Activated CD8-positive, alpha-beta memory T cell treated with anti-CD3 and anti-CD28 coated beads, Interleukin-2, amount 50 U/mL, for 1 hour (primary cell): ENCODE data around the gene PRAC2.

ENCODE experiments used
- DNase-seq: peaks from one replicate; pipeline ENCODE4 v3.0.0-alpha.2; 2020; ENCODE audit errors: extremely low read depth

Gene PRAC2

DNA sequence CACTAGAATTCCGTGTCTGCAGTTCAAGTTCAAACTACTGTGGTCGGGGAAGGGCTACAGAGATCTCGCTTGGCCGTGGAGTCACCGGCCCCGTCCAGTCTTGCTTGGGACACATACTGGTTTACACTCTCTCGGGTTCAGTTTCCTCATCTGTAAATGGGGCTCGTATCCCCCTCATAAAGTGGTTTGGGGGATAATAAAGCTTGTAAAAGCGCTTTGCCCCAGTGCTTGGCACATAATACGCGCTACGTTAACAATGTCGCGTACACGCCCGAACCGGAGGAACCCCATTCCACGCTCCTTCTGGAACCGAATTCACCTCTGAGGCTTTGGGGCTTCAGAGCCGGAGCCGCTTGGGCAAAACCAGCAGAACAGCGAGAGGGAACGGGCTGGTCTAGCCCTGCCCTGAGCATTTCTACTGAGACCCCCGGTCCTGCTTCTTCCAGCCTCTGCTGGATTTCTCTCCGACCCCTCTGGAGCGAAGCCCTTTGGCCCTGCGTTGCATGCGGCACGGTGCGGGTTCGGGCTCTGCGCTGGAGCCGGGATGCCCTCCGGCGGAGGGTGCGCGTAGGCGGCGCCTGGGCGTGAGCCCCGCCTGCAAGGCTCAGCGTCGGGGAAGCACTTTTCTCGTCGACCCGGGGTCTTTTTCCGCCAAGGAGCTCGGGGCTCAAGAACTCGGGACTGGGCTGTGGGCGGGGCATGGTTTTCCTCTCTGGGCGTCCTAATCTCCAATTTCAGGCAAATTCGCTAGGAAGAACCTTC is 31.7 kb downstream of the PRAC2 start:
- DNase-seq: no peak

DNA sequence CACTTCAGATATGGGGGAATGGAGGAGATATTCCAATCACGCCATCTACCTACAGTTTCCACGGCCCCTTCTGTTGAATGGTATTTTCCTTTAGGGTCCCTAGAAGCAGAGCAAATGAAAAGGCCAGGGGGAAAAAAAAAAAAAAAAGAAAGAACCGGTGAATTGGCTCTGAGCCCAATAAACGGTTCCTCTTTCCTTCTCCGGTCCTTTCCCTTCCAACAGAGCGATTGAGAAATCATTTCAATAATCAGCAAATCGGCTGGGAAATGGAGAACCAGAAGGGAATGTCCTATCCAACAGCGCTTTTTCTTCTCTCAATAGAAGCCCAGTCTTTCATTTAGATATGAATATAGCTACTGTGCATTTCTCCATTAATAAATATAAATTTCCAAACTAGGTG is 32.4 kb downstream of the PRAC2 start:
- no peak for DNase-seq

DNA sequence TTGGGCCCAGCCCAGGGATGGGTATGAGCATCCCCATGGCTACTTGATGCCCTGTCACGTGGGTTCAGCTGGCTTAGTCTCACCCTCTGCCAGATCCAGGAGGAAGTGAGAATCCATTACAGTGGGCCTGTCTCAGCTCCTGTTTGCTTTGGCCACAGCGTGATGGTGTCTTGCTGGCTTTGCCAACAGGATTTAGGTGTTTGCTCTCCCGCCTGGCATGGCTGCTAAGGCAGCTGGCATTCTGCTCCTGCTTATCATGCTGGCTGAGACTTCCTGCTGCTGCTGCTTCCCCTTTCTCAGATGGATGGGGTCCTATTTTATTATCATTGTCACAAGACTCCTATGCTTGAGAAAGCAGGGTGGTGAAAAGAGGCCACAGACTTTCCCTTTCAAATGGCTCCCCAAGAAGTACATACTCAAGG is 33.9 kb downstream of the PRAC2 start:
- no peak for DNase-seq

DNA sequence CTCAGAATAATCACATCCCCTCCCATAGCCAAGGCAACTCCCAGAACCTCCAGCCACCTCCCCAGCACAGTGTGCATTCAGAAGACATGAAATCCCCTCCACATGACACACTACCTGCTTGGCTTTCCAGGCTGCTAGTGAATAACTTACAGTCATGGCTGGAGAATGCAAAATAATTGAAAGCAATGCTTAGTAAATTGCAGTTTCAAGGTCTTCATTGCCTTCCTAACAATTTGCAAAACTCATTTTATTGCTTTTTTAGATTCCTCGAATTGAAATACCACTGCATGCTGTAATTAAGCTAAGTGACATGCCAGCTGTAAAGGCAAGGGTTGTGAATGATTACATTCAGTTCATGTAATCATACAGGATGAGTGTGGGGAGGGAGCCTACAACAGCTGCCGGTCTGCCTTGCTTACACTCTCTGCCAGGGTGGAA is 34.6 kb downstream of the PRAC2 start:
- no peak for DNase-seq

DNA sequence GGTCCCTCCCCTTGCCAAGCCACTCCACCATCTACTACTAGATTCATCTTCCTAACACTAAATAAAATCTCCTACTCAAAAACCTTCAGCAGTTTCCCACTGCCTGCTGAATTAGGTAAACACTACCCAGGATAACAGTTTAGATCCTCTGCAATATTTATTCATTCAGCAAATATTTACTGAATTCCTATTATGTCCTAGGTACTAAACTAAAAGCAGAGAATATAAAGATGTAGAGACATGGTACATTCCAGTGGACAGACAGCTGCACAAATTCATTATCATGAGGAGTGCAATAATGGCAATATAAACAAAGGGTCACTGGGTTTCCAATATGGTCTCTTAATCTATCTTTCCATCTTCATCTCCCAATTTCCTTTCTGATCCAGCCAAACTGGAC is 36.3 kb downstream of the PRAC2 start:
- no peak for DNase-seq

DNA sequence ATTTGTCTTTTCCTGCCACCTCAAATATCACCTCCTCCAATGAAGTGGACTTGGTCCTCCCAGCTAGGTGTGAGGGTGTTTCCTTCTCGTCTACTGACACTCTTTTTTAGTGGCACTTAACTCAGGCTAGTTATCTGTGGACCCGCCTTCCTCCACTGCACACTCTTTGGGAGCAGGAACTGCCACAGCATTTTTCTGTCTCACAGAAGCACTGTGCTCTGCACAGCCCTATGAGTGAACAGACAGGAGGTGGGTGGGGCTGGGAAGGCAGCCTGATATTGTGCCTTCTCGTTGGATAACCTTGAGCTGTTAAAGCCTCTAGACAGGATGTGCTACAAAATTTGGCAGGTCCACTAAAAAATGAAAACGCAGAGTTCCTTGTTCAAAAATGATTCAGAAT is 37.4 kb downstream of the PRAC2 start:
- no peak for DNase-seq

DNA sequence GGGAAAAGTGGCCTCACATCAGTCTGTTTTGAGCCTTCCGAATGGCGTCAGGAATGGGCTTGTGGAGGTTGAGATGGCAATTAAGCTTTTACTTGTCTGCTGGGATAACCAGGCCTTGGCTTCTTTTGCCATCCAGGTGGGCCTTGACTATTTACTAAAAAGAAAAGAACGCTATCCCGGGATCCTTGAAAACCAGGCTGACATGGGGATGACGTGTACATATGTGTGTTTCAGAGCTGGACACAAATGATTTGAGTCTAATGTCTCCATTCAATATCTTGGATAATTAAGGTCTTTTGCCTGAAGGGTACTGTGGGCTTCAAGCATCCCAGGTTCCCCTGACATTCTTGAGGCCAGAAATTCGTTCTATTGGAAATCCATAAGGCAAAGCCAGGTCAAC is 38.1 kb downstream of the PRAC2 start:
- no peak for DNase-seq

DNA sequence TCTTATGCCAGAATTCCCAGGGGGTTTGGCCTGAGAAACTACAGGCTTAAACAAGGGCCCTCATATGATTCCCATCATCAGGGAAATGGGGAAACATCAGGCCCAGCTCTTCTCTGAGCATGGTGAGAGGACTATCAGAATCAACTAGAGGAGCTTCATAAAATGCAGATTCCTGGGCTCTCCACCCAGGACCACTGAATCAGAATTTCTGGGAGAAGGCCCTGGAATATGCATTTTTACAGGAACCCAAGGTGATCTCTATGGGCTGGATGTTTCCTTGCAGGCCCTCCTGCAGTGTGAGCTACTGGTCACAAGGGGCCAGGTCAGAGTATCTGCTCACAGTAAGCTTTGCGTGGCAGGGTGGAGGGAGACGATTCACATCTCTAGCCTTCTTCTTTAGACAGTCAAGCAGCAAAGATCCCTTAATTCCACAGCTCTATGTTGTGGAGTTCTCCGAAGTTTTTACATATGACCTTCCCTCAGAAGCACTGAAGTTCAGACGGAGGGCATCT is 44.3 kb downstream of the PRAC2 start:
- no peak for DNase-seq

DNA sequence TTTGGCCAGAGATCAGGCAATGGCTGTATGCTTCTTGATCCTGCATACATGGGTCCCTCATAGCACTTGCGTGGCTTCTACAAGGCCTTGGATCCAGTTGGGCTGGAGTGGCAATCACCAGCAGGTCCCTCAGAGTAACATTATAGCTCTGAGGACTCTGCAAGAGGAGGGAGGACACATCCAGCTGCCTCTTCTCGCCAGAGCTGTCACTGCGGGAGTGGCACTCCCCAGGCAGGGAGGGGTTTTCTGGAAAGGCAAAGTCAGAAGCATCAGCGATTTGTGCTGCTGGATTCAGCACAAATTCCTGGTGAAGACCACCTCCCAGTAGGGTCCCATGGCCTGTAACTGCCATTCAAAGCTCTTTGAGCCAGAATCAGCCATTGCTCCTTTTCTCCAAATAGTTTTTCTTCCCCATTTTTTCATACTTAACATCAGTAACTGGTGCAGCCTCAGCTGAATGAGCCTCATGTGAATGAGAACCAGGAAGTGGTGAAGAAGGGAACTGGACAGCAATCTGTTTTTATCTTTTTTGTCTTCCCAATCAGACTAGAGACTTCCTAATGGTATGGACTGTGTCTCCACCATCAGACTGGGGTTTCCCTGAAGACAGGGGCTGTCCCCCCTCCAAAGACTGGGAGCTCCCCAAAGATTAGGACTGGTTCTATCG is 46.2 kb downstream of the PRAC2 start:
- DNase-seq: no peak

DNA sequence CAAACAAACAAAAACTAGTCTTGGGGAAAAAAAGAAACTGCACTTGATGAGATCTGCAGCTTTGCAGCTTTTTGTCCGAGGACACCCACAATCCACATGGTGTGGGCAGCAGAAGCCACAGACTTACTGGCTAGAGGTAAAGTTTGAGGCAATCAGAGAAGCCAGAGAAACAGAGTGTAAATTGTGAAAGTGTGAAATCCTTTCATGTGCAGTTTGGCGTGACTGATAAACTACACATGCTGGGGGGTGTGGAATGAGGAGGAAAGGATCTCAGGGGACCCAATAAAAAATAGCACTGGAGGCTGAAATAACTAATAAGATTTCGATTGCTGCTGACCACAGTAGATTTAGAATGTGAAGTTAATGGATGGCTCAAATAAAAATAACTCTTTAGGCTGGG is 48.0 kb downstream of the PRAC2 start:
- DNase-seq: no peak

DNA sequence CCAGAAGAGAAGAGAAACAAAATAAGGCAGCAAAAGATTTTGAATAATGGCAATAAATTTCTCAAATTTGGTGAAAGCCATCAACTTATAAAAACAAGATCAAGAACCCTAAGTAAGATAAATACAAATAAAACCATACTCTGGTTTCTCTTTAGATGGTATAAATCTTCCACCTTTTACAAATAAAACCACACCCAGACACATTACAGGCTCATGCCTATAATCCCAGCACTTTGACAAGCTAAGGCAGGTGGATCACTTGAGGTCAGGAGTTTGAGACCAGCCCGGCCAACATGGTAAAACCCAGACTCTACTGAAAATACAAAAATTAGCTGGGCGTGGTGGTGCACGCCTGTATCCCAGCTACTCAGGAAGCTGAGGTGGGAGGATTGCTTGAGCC is 50.3 kb downstream of the PRAC2 start:
- DNase-seq: no peak
